DND-41 (cell line): ENCODE results near the gene ARHGDIB.

Experiments
- ATAC-seq: fragments of 200-7000 bp; cut with Tn5 transposase; 3 replicates; pipeline ENCODE4 v1.9.1; 2021; ENCODE audit warnings: low read depth; ENCODE audit not compliant: insufficient read depth
- DNase-seq: peaks from one replicate; pipeline ENCODE4 v3.0.0-alpha.2; 2020
- H2AFZ ChIP-seq: 2 replicates; pipeline ENCODE4 v1.6.0; 2012; ENCODE audit warnings: low read depth, low read length
- H3K27ac ChIP-seq: 2 replicates; pipeline ENCODE4 v1.5.1; 2012; ENCODE audit warnings: low read length, inconsistent platforms
- H3K27me3 ChIP-seq: fragments of 200-600 bp; sonication (generic); 2 replicates; pipeline ENCODE4 v1.6.0; 2012; ENCODE audit warnings: low read length, mild to moderate bottlenecking, inconsistent platforms; ENCODE audit not compliant: insufficient read depth, poor library complexity
- H3K36me3 ChIP-seq: 2 replicates; pipeline ENCODE4 v1.5.1; 2012; ENCODE audit warnings: low read length, inconsistent platforms; ENCODE audit not compliant: insufficient read depth
- H3K4me1 ChIP-seq: 2 replicates; pipeline ENCODE4 v1.5.1; 2012; ENCODE audit warnings: mild to moderate bottlenecking, low read length; ENCODE audit not compliant: insufficient read depth
- H3K4me2 ChIP-seq: 2 replicates; pipeline ENCODE4 v1.6.0; 2012; ENCODE audit warnings: mild to moderate bottlenecking, moderate library complexity, low read length, inconsistent platforms; ENCODE audit not compliant: insufficient read depth
- H3K4me3 ChIP-seq, 2 experiments: fragments of 200-600 bp in 1 of 2; shearing (Covaris generic) in 1 of 2; 2 replicates each; pipeline ENCODE4 v1.5.1; 2012 to 2016; ENCODE audit warnings: inconsistent platforms in 2 of 2, low read length in 2 of 2, mild to moderate bottlenecking in 2 of 2, low read depth in 1 of 2, moderate library complexity in 1 of 2
- H3K79me2 ChIP-seq: 2 replicates; pipeline ENCODE4 v1.6.0; 2012; ENCODE audit warnings: low read length, inconsistent platforms; ENCODE audit not compliant: insufficient read depth
- H3K9ac ChIP-seq: 2 replicates; pipeline ENCODE4 v1.6.0; 2012; ENCODE audit warnings: low read depth, mild to moderate bottlenecking, inconsistent platforms, low read length, moderate library complexity
- H3K9me3 ChIP-seq: 2 replicates; pipeline ENCODE4 v1.5.1; 2012; ENCODE audit warnings: low read length, moderate library complexity, mild to moderate bottlenecking, inconsistent platforms; ENCODE audit not compliant: insufficient read depth, severe bottlenecking
- H4K20me1 ChIP-seq: 2 replicates; pipeline ENCODE4 v1.6.0; 2012; ENCODE audit warnings: low read length; ENCODE audit not compliant: insufficient read depth
- CTCF ChIP-seq: IDR thresholded peaks from 2 replicates; pipeline ENCODE4 v1.5.1; 2012; ENCODE audit warnings: borderline replicate concordance, low read length, moderate library complexity, mild to moderate bottlenecking; ENCODE audit not compliant: poor library complexity, severe bottlenecking; ENCODE audit errors: extremely low read depth
- EZH2 ChIP-seq: IDR thresholded peaks from 3 replicates; pipeline ENCODE4 v1.6.1; 2012; ENCODE audit warnings: borderline replicate concordance, low read depth, mild to moderate bottlenecking, moderate library complexity, low read length, inconsistent platforms; ENCODE audit not compliant: severe bottlenecking

Gene ARHGDIB

GRCh38 chr12:14913381-14913781 lies 48.0 kb downstream of the ARHGDIB start:
- TF ChIP-seq EZH2 (no peak), CTCF (no peak)
- DNase-seq: no peak
- H3K27ac ChIP-seq: no peak overlapping the region
- H4K20me1 ChIP-seq: no peaks in the 10 kb centered on the region
- no peak overlapping the region for H3K4me2 ChIP-seq
- no peaks in the 10 kb centered on the region for H3K9me3 ChIP-seq
- no peak overlapping the region for H2AFZ ChIP-seq
- H3K4me1 ChIP-seq: peaks cover 27% of the 10 kb centered on the region
- H3K4me3 ChIP-seq: no peak overlapping the region
- no peak overlapping the region for H3K9ac ChIP-seq
- H3K27me3 ChIP-seq: no peaks in the 10 kb centered on the region
- H3K79me2 ChIP-seq: no peaks in the 10 kb centered on the region
- H3K36me3 ChIP-seq: peaks cover 20% of the 10 kb centered on the region; the same call in 1 of the 2 replicates
- peak; percentile 44; the same call in 1 of the 3 replicates for ATAC-seq

- Histone ChIP-seq H3K36me3 (peaks cover 11% of the 10 kb centered on the region; the same call in 1 of the 2 replicates), H3K4me1 (peaks cover 17% of the 10 kb centered on the region), H3K9me3 (no peaks in the 10 kb centered on the region), H3K27me3 (no peaks in the 10 kb centered on the region), H3K27ac (no peak overlapping the region), H3K4me3 (no peak overlapping the region), H3K9ac (no peak overlapping the region), H4K20me1 (no peaks in the 10 kb centered on the region), H2AFZ (no peak overlapping the region), H3K79me2 (no peaks in the 10 kb centered on the region), H3K4me2 (no peak overlapping the region)
- no peak for TF ChIP-seq CTCF
- TF ChIP-seq EZH2: no peak
- DNase-seq: no peak
- ATAC-seq: no peak
Observed at GRCh38 chr12:14911131-14911530, 50.3 kb downstream of the ARHGDIB start.

- Histone ChIP-seq H3K27ac (no peak overlapping the region), H3K4me1 (peaks cover 9% of the 10 kb centered on the region), H3K9me3 (no peaks in the 10 kb centered on the region), H3K79me2 (no peaks in the 10 kb centered on the region), H3K36me3 (peaks cover 11% of the 10 kb centered on the region; the same call in 1 of the 2 replicates), H3K4me2 (no peak overlapping the region), H2AFZ (no peak overlapping the region), H4K20me1 (no peaks in the 10 kb centered on the region), H3K27me3 (no peaks in the 10 kb centered on the region), H3K9ac (no peak overlapping the region), H3K4me3 (no peak overlapping the region)
- TF ChIP-seq CTCF (no peak), EZH2 (no peak)
- DNase-seq (no peak), ATAC-seq (no peak)
Observed at GRCh38 chr12:14910090-14910915, 51.1 kb downstream of the ARHGDIB start.
